Epithelial cell of esophagus (primary cell): Measurements from ENCODE around the gene PPP1CA.

Experiments
- DNase-seq: peaks from one replicate; pipeline ENCODE4 v3.0.0; 2010; ENCODE audit warnings: low read depth
- H3K4me3 ChIP-seq: 2 replicates; pipeline ENCODE4 v1.5.1; 2011; ENCODE audit warnings: mild to moderate bottlenecking, low read length, control low read depth
- TF ChIP-seq, protein P1 (sequence below): IDR thresholded peaks from 2 replicates; pipeline ENCODE4 v1.5.1; 2011; ENCODE audit warnings: low read depth, mild to moderate bottlenecking, low read length, control low read depth, inconsistent platforms; ENCODE audit not compliant: insufficient read depth; ENCODE audit errors: missing control alignments

PPP1CA gene

GRCh38 chr11:67372993-67373647 is 28.5 kb downstream of the PPP1CA start, which contains the start of gene CLCF1:
TSS of gene CLCF1 (minus strand) at chr11:67373598. CDS start at chr11:67373539, 59 bp downstream.
- H3K4me3 ChIP-seq = peak within 1 kb of the TSS; percentile 52
- DNase-seq = peak; percentile 44
- TF ChIP-seq, protein P1, sequence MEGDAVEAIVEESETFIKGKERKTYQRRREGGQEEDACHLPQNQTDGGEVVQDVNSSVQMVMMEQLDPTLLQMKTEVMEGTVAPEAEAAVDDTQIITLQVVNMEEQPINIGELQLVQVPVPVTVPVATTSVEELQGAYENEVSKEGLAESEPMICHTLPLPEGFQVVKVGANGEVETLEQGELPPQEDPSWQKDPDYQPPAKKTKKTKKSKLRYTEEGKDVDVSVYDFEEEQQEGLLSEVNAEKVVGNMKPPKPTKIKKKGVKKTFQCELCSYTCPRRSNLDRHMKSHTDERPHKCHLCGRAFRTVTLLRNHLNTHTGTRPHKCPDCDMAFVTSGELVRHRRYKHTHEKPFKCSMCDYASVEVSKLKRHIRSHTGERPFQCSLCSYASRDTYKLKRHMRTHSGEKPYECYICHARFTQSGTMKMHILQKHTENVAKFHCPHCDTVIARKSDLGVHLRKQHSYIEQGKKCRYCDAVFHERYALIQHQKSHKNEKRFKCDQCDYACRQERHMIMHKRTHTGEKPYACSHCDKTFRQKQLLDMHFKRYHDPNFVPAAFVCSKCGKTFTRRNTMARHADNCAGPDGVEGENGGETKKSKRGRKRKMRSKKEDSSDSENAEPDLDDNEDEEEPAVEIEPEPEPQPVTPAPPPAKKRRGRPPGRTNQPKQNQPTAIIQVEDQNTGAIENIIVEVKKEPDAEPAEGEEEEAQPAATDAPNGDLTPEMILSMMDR = no peak

- H3K4me3 ChIP-seq = peak overlapping the region; percentile 52
- TF ChIP-seq, protein P1 = no peak
- no peak for DNase-seq
Measured at GRCh38 chr11:67372321-67372992, 29.2 kb downstream of the PPP1CA start.

DNA sequence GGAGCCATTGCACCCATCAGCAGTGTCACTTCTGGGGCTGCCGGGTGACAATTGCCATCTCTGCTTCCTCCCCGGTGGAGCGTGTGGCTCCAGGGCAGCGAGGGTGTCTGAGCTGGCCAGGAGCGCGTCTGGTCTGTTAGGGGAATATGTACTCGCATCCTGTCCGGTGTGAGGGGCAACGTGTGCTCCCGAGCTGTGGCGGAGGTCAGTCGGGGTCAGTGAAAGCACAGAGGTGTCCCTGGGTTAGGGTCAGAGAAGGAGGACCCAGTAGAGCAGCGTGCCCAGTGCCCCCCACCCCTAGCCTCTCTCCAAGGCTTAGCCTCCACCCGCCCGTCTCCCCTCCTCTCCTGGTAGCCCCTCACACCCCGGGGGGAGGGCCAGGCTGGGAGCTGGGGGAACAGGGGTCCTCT is 29.7 kb downstream of the PPP1CA start:
- DNase-seq = no peak
- TF ChIP-seq, protein P1 = no peak
- H3K4me3 ChIP-seq = no peak overlapping the region

DNA sequence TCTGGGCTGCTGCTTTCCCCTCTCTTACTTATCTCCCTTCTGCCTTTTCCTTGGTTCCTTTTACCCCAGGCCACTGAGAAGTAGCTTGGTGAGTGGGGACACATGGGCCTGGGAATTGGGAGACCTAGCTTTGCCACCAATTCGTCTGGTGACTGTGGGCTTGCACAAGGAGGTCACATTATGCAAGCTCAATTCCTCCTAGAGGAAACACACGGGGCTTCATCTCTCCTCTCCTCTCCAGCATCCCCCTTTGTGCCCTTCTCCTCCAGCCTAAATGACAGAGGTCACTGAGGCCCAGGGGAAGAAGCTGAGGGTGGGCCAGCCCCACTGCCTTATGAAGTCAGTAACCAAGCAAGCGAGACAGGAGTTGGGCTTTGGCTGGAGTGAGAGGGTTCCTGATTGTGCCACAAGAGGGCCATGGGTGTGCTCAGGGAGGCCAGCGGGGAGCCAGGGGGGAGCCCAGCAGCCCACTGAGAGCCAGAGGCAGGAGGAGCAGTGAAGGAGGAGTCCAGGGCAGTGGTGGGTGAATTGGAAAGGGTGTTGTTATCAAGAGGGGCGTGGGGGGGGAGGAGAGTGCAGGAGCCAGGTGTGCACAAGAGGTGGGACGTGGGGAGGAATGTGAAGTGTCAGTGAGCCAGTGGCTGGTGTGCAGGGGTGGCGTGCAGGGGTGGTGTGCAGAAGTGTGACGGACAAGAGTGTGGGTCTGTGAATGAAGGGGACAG is 30.3 kb downstream of the PPP1CA start:
- DNase-seq = peak; percentile 58

DNA sequence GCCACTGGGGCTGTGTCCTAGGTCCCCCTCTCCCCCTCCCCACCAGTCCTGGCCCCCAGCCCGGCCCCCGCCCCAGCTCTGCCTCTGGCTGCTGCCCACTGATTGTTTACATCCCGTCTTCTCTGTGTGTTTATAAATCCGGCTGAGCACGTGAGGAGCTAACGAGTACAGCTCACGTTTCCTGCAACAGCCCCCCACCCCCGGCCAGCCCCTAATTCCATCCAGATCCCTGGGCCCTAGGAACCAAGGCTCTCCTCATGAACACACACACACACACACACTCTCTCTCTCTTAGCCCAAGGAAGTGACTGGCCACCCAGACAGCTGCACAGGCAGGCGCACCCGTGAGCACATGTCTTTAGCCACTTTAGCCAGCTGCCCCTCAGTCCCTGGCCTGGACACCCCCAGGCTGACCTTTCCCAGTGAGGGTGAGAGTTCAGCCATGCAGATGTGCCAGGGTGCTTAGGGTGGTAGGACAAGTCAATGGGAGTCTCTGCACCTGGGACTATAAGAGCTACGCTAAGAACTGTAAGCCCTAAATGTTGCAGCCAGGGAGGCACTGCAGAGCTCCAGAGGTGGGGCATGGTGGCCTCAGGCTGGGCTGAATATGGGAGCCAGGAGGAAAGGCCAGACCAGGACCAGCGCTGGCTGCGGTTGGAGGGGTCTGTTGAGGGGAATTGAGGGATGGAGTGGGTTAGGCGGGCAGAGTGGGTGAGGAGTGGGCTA is 31.1 kb downstream of the PPP1CA start:
- DNase-seq = no peak
- TF ChIP-seq, protein P1 = no peak
- no peak overlapping the region for H3K4me3 ChIP-seq

More for the DNA sequence above, 30.3 kb downstream of the PPP1CA start:
- TF ChIP-seq, protein P1 = peak; percentile 58
- no peak overlapping the region for H3K4me3 ChIP-seq

DNA sequence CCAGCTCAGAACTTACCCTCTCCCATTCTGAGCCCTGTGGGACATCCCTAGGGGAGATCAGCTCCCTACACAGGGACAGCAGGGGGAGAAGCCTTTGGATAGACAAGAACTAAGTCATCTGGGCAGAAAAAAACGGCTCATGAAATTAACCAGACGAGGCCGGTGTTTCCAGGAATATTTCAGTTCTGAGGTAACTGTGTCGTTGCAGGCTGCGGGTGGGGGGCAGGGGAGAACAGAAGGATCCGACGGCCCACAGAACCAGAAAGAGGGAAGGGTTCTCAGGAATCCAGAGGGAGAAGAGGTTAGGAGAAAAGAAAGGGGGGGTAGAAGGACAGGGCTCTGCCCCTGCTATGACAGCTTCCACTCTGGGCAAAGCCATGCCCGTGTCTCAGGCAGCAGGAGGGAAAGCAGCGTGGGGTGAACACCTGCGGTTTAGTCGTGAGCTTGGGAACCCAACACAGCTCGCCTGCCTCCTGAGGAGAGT is 31.8 kb downstream of the PPP1CA start:
- DNase-seq = no peak
- no peak overlapping the region for H3K4me3 ChIP-seq

More for the DNA sequence above, 31.8 kb downstream of the PPP1CA start:
- TF ChIP-seq, protein P1 = no peak
